Medulla oblongata (tissue), 1 donor: ENCODE results near the gene CPXM1.

Source experiments
- DNase-seq: peaks from one replicate; pipeline ENCODE4 v3.0.0-alpha.2; 2015; ENCODE audit errors: extremely low spot score

CPXM1 gene

GRCh38 chr20:2748551-2749342 is 51.7 kb downstream of the CPXM1 start:
- DNase-seq: no peak

- no peak for DNase-seq
Observed at GRCh38 chr20:2747676-2748235, 52.7 kb downstream of the CPXM1 start.

DNA sequence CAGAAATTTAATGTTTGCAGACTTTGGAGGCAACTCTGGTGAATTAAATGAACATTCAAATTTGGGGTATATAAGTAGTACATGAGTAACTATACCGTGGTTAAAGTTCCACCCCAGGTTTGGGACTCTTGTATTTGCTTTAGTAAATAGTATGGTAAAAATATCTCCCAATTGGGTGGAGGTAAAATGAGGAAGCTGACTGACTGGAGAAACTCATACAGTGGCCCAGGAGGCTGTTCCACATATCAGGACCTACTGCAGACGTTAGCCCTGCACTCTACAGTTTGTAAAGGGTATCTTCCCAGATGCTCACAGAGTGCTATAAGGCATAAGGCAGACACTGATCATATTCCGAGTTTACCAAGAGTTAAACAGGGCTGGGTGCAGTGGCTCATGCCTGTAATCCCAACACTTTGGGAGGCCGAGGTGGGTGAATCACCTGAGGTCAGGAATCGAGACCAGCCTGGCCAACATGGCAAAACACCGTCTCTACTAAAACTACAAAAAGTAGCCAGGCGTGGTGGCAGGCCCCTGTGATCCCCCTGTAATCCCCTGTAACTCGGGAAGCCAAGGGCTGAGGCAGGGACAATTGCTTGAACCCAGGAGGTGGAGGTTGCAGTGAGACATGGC is 53.7 kb downstream of the CPXM1 start:
- no peak for DNase-seq

GRCh38 chr20:2745936-2746635 is 54.3 kb downstream of the CPXM1 start:
- no peak for DNase-seq

- DNase-seq: no peak
Observed at GRCh38 chr20:2745060-2745910, 55.1 kb downstream of the CPXM1 start.
